Thyroid gland (tissue), 4 donors: ENCODE measurements around the gene ENTPD8. TPM values are rescaled to one million over a fixed set of nuclear protein-coding genes. Genes with fewer than 3 reads are reported as not detected.
A peak's percentile ranks its signal among the peaks of the same experiment; 100 is the strongest.

ENCODE experiments used
- DNase-seq, 2 donors: peaks; one replicate each; pipeline ENCODE4 v3.0.0-alpha.2; 2019
- H3K27ac ChIP-seq, 3 donors: fragments of 200-600 bp; sonication (generic); 1 replicate in 2 of 3; 2 replicates in 1 of 3; pipeline ENCODE4 v1.5.1; 2016 to 2019; ENCODE audit warnings: mild to moderate bottlenecking in 1 of 3, moderate library complexity in 1 of 3
- H3K27me3 ChIP-seq: fragments of 200-600 bp; sonication (generic); one replicate; pipeline ENCODE4 v1.5.1; 2019
- H3K36me3 ChIP-seq, 2 donors: fragments of 200-600 bp; sonication (generic); one replicate each; pipeline ENCODE4 v1.5.1; 2016 to 2019
- H3K4me1 ChIP-seq, 2 donors: fragments of 200-600 bp; sonication (generic); one replicate each; pipeline ENCODE4 v1.5.1; 2017 to 2019
- H3K4me3 ChIP-seq, 3 donors: fragments of 200-600 bp; sonication (generic); replicated peaks in 1 of 3; 1 replicate in 2 of 3; 2 replicates in 1 of 3; pipeline ENCODE4 v1.5.1; 2016; ENCODE audit warnings: mild to moderate bottlenecking in 1 of 3
- H3K9me3 ChIP-seq: fragments of 200-600 bp; sonication (generic); one replicate; pipeline ENCODE4 v1.5.1; 2017
- CTCF ChIP-seq, 6 experiments: fragments of 200-600 bp in 3 of 6; fragments of 450-650 bp in 3 of 6; sonication (generic) in 3 of 6; IDR thresholded peaks; one replicate each; pipeline ENCODE4 v1.5.1; 2016 to 2019; ENCODE audit warnings: antibody characterized with exemption in 6 of 6, mild to moderate bottlenecking in 2 of 6, inconsistent platforms in 1 of 6, moderate library complexity in 1 of 6
- POLR2A ChIP-seq, 2 donors: fragments of 450-650 bp; IDR thresholded peaks; one replicate each; pipeline ENCODE4 v1.6.1; 2017; ENCODE audit warnings: antibody characterized with exemption in 2 of 2, mild to moderate bottlenecking in 2 of 2, moderate library complexity in 1 of 2
- WGBS, 2 donors: methylation state at CpG; one replicate each; pipeline ENCODE4 v1.1.5; 2017; 5-methylcytosine and 5-hydroxymethylcytosine counted together
- intact Hi-C: fragments of 100-400 bp; cut with DNase I; formaldehyde crosslinking; loops from one replicate; pipeline ENCODE4 v1.15.1; 2023
- total RNA-seq, 4 donors: library from RNA; depleted of rRNA; stranded (reverse); fragments of >200 nt; gene quantifications; one replicate each; pipeline ENCODE4 v1.2.3, GENCODE V29; 2016

Gene ENTPD8
- total RNA-seq, 4 donors from 2014 or later: 0.29 to 0.78 TPM; not detected in 2

DNA sequence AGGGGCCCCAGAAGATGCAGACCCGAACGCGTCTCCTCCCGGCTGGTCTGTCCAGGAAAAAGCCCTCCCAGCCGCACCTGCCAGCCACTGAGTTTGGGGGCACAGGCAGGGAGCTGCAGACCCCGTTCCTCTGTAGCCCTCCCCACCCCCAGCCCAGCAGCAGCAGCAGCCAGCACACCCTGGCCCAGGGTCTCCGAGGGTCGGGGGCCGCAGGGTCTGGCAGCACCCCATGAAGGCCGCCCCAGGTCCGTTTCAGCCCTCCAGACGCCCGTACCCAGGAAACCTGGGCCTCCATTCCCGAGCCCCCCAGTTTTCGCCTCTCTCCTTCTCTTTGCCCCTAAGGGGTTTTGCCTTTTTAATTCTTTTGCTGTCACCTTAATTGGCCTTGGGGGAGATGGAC lies 37.9 kb downstream of the ENTPD8 start:
- Histone ChIP-seq H3K36me3 (no peaks in the 10 kb centered on the region), H3K27ac (no peak overlapping the region), H3K27me3 (no peaks in the 10 kb centered on the region), H3K4me3 (no peak overlapping the region), H3K9me3 (no peaks in the 10 kb centered on the region), H3K4me1 (peaks cover 20 to 31% of the 10 kb centered on the region in 2 donors)
- WGBS, 2 donors: 94% methylated on average over 8 to 10 of the region's 15 CpGs
- no peak for DNase-seq
- intact Hi-C loops: no loop called here
- no peak for TF ChIP-seq CTCF (IDR thresholded peaks at IDR 0.05)
- no peak for TF ChIP-seq POLR2A (IDR thresholded peaks at IDR 0.05)

GRCh38 chr9:137402746-137403145 lies 38.4 kb downstream of the ENTPD8 start:
- no peaks in the 10 kb centered on the region for H3K9me3 ChIP-seq
- H3K27me3 ChIP-seq: no peaks in the 10 kb centered on the region
- intact Hi-C loops: no loop called here
- no peak for DNase-seq
- 88 to 92% methylated on average over 9 to 11 of the region's 11 CpGs for WGBS, 2 donors
- TF ChIP-seq CTCF (IDR thresholded peaks at IDR 0.05) (no peak), POLR2A (IDR thresholded peaks at IDR 0.05) (no peak)
- H3K4me1 ChIP-seq: peaks cover 20 to 31% of the 10 kb centered on the region in 2 donors
- no peaks in the 10 kb centered on the region for H3K36me3 ChIP-seq
- no peak overlapping the region for H3K27ac ChIP-seq
- H3K4me3 ChIP-seq: no peak overlapping the region

GRCh38 chr9:137398561-137399468 lies 42.3 kb downstream of the ENTPD8 start:
- WGBS, 2 donors: 95 to 96% methylated on average over 35 to 54 of the region's 60 CpGs
- no peak for DNase-seq
- no peaks in the 10 kb centered on the region for H3K36me3 ChIP-seq
- no peak for TF ChIP-seq POLR2A (IDR thresholded peaks at IDR 0.05)
- TF ChIP-seq CTCF (IDR thresholded peaks at IDR 0.05): no peak
- H3K27me3 ChIP-seq: no peaks in the 10 kb centered on the region
- H3K9me3 ChIP-seq: no peaks in the 10 kb centered on the region
- H3K4me3 ChIP-seq: no peak overlapping the region
- intact Hi-C loops: loop anchor here (5.0 kb wide), 1 partner anchor 92 kb away; no protein-coding TSS in a partner anchor
- H3K4me1 ChIP-seq: peaks cover 8 to 18% of the 10 kb centered on the region in 2 donors
- peak overlapping the region in 2 of 3 donors; percentile 43 to 52 for H3K27ac ChIP-seq

DNA sequence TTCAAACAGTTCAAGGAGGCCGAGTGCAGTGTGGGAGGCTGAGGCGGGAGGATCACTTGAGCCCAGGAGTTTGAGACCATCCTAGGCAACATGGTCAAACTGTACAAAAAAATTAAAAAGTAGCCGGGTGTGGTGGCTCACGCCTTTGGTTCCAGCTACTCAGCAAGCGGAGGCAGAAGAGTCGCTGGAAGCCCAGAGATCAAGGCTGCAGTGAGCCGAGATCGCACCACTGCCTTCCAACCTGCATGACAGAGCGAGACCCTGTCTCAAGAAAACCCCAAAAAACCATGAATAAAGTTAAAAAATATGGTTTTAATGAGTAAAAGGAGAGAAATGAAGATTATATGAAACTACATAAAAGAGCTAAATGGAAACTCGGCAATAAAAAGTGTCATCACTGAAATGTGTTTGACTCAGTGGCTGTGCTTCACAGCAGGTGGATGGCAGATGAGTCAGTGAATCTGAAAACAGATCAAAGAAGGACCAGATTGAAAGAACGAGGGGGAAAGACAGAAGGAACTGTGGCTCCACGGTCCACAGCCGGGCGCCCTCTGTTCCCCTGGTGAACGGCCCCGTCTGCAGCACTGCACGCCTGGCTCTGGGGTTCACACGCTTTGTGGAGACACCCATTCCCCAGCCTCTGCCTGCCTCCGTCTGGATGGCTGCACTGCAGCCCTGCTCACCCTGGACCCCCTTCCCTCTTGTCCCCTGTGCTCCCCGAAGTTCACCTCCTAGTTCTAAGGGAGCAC lies 43.3 kb downstream of the ENTPD8 start:
- no peak for DNase-seq
- H3K4me1 ChIP-seq: peaks cover 8 to 18% of the 10 kb centered on the region in 2 donors
- H3K27me3 ChIP-seq: no peaks in the 10 kb centered on the region
- no peaks in the 10 kb centered on the region for H3K9me3 ChIP-seq
- H3K4me3 ChIP-seq: no peak overlapping the region
- no peaks in the 10 kb centered on the region for H3K36me3 ChIP-seq
- TF ChIP-seq CTCF (IDR thresholded peaks at IDR 0.05) (no peak), POLR2A (IDR thresholded peaks at IDR 0.05) (no peak)
- intact Hi-C loops: loop anchor here (5.0 kb wide), 1 partner anchor 91 kb away; no protein-coding TSS in a partner anchor
- WGBS, 2 donors: 92 to 96% methylated on average over 20 of the region's 20 CpGs
- H3K27ac ChIP-seq: no peak overlapping the region
